GM18861 (cell line): ENCODE results near the gene NEK6.

Experiments
- ATAC-seq: cut with Tn5 transposase; IDR thresholded peaks from one replicate; pipeline ENCODE4 v1.9.1; 2021; ENCODE audit not compliant: unreplicated experiment

The NEK6 gene

DNA sequence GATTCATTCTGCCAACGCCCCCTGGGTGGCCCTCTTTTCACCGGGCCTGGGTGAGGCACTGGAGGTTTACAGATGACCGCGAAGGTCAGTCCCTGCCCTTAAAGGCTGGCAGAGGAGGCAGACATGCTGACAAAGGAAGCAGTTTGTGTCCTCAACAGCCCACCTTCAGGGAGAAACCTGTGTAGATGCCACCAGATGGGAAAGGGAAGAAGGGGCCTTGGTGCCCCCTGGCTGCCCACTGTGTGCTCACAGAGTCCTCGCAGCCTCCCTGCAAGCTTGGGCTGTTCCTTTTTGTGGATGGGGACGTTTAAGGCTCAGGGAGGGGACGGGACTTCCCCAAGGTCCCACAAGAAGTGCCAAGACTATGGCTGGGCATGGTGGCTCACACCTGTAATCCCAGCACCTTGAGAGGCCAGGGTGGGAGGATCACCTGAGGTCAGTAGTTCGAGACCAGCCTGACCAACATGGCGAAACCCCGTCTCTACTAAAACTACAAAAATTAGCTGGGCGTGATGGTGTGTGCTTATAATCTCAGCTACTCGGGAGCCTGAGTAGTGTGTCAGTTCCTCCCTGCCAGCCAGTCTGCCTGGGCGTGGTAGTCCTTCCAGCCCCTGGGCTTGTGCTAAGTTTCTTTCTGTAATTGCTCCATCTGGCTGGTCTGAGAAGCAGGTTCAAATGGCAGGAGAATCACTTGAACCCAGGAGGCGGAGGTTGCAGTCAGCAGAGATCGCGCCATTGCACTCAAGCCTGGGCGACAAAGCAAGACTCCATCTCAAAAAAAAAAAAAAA lies 36.2 kb downstream of the NEK6 start:
- ATAC-seq: no peak

DNA sequence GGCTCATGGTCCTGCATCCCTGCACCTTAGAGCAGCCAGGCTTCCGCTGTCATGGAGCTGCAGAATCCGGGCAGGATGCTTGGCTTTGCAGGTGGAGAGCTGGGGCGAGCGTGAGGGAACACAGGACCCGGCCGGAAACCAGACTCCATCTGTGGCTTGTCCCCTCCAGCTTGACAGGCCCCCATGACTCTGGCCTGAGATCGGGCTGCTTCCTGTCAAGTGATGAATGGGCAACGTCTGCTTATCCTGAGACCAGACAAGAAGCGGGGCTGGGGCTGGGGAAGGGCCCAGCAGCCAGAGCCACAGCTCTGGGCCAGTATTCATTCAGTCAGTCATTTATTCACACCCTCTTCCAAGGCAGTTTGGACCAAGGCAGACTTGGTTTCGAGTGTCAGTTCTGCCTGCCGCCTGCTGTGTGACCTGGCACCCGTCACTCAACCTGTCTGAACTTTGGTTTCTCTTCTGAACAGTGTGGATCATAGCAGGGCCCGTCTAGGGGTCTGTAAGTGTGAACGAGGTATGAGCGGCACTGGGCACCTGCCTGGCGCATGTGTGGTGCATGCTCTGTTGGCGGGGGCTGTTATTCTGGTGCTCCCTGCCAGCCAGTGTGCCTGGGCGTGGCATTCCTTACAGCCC lies 37.5 kb downstream of the NEK6 start:
- ATAC-seq: peak; percentile 25

DNA sequence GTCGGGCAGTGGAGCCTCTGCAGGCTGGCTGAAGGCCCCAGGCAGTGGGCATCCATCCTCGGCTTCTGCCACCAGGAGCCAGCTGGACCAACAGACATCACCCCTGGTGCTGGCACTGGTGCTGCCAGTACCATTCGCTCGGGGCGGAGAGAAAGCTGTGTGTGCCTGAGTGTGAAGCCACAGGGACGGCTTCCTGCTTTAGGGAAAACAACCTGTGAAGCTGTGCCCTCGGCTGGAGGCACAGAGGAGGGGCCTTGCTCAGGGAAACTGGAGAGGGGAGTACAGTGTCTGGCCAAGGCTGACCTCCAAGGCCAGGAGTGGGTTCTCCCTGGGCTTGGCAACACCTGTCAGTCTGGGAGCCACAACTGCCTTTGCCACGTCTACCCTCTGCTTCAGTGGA lies 38.3 kb downstream of the NEK6 start:
- ATAC-seq: no peak

DNA sequence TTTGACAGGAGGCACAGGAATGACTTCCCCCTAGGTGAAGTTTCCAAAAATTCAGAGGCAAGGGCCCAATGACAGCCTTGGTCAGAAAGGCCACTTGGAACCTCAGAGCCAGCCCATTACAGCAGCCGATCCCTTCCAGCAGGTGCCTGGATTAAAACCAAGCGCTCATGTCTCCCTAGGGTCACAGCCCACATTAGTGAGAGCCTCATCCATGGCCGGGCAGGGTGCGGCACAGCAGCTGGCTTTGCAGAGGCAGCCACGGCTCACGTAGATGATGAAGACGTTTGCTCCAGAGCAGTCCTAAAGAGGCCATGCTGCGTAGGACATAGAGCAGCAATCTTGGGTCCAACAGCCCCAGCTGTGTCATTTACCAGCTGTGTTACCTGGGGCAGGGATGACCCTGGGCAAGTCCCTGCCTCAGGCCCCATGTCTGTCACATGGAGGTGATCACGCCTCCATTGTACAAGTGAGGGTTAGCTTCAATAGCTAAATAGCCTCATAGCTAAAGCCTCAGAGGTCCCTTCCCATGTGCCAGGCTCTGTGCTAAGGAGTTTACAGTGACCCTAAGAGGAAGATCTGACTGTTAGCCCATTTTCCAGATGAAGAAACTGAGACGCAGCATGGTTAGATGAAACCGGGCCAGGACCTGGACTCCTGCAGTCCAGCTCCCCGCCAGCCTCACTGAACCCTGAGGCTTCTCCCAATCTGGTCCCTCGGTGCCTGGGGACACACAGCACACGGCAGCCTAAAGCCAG lies 39.2 kb downstream of the NEK6 start:
- ATAC-seq: no peak

DNA sequence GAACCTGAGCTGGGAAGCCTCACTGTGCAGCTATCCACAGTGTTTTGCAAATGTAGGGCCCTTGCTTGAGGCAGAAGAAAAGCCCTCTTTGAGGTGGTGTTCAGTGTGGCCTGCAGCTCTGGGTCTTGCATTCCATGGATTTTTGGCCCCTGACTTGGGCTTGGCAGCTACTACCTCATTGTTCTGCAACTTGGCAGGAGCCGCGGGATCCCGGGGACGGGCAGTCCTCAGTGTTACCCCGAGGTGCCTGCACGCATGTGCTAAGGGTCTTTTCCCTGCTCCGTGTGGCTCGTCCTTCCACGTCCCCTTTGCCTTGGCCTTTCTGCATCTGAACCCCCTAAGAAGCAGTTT lies 39.8 kb downstream of the NEK6 start:
- no peak for ATAC-seq

DNA sequence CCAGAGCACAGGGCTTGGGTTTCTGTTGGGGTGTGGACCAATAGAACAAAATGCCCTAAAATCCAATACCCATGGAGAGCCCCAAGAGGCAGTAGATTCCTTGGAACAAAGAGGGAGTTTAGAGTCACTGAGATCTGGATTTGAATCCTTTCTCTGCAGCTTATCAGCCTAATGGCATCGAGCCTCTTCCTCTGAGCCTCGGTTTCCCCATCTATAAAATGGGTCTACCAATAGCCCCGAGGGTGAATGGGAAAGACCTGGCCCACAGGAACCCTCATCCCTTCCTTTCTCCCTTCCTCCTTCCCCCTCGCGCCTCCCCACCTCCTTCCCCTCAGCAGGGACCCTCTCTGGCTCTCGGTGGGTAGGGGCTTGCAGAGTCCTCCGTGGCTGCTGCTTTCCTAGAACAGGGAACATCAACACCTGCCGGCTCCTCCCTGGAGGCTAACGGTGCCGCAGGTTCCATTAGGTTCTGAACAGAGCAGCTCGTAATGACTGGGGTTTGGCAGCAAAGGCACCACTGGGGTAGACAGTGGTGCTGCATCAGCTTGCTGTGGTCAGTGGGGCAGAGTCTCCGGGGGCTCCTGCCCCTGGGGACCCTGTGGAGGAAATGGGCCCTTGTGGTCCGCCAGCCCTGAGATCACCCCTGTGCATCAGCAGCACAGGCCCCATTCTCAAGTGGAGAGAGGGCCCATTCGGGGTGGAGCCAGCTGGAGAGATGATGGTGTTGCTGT lies 40.3 kb downstream of the NEK6 start:
- ATAC-seq: no peak

DNA sequence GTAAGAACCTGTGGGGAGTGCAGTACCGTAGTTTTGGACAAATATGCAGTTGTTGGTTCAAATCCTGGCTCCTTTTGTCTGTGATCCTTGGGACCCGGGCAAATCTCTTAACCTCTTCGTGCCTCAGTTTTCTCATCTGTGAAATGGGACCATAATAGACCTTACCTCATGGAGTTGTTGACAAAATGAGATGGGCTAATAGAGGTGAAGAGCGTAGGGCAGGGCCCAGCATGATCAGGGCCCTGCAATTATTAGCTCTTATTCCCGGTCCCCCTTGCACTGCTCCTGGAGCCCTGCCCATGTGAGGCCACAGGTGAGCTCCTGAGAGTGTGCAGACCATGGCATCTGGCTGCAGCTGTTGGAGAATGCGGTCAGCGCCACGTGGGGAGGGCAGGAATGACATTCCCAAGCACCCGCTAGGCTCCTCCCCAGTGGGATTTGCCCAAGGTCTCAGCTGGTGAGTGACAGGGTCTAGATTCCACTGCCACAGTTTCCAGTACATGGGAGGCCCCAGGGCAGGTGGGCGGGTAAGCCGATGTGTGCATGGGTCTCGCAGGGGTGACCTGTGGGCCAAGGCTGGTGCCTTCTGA lies 41.0 kb downstream of the NEK6 start:
- no peak for ATAC-seq

DNA sequence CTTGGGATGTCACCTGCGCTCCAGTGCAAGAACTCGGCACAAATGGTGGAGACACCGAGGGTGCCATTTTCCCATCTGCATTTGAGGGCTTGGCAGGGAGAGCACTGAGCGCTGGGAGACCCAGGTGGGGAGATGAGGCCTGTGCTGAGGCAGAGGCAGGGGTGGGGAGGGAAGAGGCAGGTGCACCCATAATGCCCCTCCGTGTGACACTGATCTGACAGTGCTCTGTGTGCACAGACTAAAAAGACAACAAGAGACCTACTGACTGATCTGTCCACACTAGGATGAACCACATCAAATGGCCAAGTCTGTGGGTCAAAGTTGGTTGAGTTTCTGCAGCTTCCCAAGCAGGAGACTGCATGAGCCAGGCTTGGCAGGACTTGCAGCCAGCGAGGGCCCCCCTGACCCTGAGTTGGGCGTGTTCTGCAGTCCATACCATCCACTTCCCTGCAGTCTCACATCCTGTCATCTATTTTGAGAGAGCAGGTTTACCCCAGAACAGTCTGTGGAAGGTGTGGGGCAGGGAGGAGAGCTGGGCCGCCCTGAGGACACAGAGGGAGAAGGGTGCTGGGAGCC lies 41.9 kb downstream of the NEK6 start:
- ATAC-seq: no peak

DNA sequence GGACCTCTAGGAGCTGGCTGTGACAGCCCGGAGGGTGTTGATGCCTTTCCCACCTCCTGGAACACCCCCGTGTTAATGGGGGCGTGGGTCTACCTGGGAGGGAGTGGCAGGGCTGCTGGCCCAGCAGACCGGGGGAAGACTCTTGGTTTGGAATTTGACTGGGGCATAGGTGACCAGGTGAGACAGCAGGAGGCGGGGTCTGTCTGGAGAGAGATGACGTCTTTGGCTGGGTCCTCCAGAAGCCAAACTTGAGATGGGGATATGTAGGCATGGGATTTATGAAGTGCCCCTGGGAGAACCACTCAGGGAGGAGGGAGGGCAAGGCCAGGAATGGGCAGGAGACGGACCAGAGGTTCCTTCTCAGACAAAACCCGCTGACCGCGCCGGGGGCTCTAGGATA lies 42.6 kb downstream of the NEK6 start:
- no peak for ATAC-seq

DNA sequence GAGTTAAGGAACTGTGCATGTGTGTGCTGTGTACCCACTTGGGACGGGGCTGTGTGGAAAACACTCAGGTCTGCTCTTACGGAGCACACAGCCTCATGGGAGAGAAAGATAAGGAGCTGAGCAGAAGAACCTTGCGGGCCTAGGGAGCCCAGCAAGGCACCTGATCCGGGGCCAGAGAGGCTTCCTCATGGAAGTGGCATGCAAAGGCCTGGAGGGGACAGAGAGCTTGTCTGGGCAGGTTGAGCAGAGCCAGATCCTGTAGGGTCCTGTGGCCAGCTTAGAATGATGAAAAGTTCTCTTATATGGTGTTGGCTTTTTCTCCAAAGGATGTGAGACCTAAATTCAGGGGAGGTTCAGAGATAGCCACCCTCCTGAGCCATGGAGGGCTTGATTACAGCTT lies 45.2 kb downstream of the NEK6 start:
- no peak for ATAC-seq

DNA sequence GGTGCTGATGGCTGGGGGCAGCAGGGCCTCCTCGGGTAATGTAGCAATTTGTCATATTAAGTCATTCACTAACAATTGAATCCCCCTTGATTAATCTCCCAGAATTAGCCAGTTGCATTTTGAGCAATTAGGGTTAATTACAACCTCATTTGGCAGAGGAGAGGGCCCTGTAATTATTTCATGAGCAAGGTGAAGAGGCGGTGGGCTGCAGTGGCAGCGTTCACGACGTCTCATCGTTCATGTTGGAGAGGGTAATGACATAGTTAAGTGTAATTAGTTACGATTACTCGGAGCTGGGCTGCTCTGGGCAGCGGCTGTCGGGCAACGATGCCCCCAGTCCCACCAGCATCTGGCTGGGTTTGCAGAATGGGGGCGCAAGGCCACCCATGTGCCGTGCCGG lies 46.0 kb downstream of the NEK6 start:
- ATAC-seq: no peak

DNA sequence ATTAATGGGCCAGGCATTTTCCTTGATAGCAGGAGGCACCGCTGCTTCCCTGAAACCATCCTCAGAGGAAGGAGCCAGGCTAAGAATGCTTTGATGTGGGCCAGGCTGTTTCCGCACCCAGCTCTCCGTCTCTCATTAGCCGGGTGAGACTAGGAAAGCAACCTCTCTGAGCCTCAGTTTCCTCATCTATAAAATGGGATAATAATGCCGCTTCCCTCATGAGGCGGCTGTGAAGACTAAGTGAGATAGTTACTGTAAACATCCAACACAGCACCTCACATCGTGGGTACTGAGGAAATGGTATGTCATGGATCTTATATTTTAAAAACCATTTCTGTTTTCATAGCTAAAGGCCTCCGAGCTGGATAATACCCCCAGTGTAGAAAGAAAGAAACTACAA lies 46.5 kb downstream of the NEK6 start:
- ATAC-seq: no peak

DNA sequence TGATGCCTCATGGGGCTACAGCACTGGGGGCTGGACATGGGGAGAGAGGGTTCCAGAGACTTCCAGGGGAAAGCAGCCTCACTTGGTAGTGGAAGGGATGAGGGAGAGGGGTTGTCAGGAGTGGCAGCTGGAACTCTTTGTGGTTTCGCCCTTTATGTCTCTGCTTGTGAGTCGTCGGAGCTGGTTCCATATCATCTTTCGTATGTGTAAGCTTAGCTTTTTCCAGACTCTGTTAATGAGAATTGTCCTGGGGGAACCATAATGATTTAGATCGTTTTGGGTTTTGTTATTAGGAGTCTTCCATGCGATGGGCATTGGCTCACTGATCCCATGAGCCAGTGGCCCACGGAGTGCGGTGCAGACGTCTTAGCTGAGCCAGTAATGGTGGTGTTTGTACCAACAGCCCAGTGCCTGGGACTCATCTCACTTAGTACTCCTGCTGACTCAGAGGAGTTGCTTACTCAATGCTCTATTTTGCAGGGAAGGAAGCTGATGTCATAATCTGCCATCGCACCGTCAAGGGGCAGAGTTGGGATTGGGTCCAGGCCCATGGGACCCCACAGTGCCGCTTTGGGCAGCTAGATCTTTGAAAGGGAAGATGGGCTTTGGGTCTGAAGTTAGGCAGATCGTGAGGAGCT lies 48.5 kb downstream of the NEK6 start:
- ATAC-seq: no peak

DNA sequence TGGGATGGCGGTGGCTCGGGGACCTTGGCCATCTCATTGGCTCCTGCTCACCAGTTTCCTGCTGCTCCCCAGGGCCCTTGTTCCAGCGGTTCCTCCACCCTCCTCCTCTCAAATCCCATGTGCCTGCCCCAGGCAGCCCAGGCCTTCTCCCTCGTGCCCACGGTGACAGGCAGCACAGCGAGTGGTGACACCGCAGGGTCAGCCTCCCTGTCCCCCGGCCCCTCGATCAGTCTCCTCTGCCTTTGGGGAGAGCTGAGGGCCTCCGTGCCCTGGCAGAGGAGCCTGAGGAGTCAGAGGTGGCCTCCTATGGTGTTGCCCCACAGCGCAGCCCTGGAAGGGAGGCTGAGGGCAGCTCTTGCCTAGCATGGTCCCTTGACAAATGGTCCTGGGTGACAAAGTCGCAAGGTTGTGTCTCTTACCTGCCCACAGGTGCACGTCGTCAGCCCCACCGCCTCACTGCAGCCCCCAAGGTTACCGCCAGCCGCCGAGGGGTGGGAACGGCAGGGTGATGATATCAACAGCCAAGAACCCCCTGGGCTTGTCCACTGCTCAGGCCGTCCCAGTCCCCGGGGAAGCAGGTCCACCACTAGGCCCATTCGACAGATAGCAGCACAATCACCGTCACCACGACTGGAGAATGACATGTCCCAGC lies 49.8 kb downstream of the NEK6 start:
- ATAC-seq: no peak

DNA sequence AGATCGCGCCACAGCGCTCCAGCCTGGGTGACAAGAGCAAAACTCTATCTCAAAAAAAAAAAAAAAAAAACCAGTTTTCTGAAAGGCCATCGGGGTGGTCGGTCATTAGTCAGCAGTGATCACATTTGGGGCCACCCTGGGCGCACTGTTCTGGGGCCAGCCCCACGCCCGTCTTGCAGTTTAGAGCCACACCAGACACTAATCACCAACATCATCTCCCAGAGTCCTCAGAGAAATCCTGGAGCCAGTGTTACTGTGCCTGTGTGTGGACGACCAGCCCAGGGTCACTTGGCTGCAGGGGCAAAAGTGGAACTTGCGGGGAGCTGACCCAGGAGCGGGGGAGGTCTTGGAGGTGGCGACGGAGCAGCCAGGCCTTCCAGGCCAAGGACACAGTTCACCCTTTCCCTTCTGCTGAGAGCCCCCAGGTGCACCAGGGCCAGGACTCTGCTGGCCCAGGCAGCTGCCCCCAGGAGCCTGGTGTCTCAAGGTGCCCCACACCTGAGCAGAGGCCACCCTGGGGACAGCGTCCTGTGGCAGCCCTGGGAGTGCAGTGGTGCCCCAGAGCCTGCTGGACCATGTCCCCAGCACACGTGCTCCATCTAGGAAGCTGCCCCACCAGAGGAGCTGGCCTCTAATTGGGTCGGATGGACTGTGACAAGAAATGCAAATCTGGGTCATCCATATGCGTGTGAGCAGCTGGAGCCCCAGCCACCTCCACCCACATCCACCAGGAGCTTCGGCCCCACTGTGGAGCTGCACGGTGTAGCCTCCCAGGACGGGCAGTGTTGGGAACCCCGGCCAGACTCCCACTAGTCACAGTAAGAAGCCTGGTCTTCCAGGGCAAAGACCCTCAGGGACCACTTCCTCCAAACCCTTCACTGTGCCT lies 51.1 kb downstream of the NEK6 start:
- ATAC-seq: no peak

DNA sequence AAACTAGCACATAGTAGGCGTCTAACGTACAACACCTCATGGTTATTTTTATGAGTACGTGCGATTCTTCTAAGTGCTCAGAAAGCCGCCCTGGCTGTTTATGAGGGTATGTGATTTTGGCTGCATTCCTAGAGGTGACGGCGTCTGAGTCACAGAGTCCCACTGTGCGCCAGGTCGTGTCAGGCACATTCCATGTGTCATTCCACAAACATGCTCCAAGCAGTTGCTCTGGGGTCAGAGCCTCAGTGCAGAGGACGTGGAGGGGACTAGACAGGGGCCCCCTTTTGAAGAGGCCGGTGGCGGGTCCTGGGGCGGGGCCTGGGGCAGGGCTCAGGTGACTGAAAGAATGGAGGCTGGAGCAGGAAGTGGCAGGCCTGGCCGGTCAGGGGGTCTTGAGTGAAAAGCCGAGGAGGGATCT lies 51.9 kb downstream of the NEK6 start:
- ATAC-seq: no peak

DNA sequence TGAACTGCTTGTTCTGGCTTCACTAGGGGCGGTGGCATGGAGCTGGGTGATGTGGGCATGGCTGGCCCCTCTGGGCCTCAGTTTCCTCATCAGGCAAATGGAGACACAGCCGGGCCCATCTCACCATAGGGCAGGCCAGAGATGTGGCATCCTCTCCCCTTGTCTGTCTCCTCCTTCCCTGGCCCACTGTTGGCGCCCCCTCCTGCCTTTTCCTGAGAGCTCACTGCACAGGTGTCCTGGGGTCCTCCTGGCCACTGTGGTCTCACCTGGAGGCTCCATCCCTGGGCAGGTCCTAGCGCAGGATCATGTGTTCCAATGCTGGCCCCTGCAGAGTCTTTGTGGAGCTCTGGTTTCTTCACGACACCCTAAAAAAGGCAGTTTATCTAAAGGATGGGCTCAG lies 53.5 kb downstream of the NEK6 start:
- no peak for ATAC-seq

DNA sequence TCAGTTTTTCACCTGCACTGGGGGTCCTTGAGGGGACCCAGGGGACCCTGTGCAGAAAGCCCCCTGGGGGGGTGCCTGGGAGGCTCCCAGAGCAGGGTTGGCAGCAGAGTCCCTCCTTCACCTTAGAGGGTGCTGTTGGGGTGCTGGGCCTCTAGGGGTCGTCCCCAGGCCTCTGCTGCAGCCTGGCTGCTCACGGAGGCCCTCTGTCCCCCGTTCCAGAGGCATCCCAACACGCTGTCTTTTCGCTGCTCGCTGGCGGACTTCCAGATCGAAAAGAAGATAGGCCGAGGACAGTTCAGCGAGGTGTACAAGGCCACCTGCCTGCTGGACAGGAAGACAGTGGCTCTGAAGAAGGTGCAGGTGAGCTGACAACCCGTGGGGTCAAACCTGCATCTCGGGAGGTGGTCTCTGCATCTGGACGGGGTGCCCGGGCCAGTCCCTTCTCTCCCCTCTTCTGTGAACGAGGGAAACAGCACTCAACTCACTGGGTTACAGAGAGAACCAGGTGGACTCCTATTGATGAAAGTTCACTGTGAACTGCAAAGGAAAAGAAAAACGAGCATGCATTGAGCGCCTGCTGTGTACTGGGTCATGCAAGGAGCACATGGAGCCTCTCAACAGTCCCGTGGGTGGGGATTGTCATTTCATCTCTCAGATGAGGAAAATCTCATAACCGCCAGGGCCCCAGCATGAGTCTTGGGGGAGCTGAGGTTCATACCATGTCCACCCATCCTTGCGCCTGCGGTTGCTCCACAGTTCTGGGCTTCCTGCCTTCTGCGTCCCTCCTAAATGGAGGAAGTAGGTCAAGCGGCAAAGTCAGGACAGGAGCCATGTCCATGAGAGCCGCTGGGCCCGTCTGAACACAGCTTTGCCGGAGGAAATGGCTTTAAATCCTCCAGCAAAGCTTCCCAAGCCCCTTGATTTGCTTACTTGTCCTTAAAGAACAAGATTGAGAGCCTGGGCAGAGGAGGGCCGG lies 54.8 kb downstream of the NEK6 start:
- no peak for ATAC-seq
